ENCODE results near the gene CHI3L2.

GRCh38 chr1:111201275-111202090 is 26.0 kb upstream of the CHI3L2 start:
- TF ChIP-seq POLR2A (IDR thresholded peaks at IDR 0.05) (no peak), CTCF (IDR thresholded peaks at IDR 0.05) (no peak)
